Fibroblast of lung (primary cell): ENCODE results near the gene PRKX. TPM values are rescaled to one million over a fixed set of nuclear protein-coding genes. Genes with fewer than 3 reads are reported as not detected.

ENCODE experiments used
- DNase-seq, 2 donors: peaks; one replicate each; pipeline versions ENCODE4 v3.0.0 to v3.0.0-alpha.2; 2010; ENCODE audit warnings: low read depth in 2 of 2
- H2AFZ ChIP-seq: 2 replicates; pipeline ENCODE4 v1.5.1; 2012; ENCODE audit warnings: low read length, control low read depth, inconsistent platforms
- H3K27ac ChIP-seq: 2 replicates; pipeline ENCODE4 v1.5.1; 2011; ENCODE audit warnings: low read length, control low read depth; ENCODE audit not compliant: insufficient read depth
- H3K27me3 ChIP-seq: 2 replicates; pipeline ENCODE4 v1.5.1; 2011; ENCODE audit warnings: mild to moderate bottlenecking, low read length; ENCODE audit not compliant: control insufficient read depth, insufficient read depth
- H3K36me3 ChIP-seq: 2 replicates; pipeline ENCODE4 v1.5.1; 2011; ENCODE audit warnings: low read length; ENCODE audit not compliant: control insufficient read depth, insufficient read depth
- H3K4me1 ChIP-seq: 2 replicates; pipeline ENCODE4 v1.5.1; 2011; ENCODE audit warnings: low read length; ENCODE audit not compliant: control insufficient read depth, insufficient read depth; ENCODE audit errors: extremely low read depth
- H3K4me2 ChIP-seq: 2 replicates; pipeline ENCODE4 v1.5.1; 2011; ENCODE audit warnings: low read length, control low read depth; ENCODE audit not compliant: insufficient read depth; ENCODE audit errors: extremely low read depth
- H3K4me3 ChIP-seq, 4 experiments: fragments of 200-600 bp in 1 of 4; sonication (generic) in 1 of 4; replicated peaks in 1 of 4; 2 replicates each; pipeline ENCODE4 v1.5.1; 2011 to 2016; ENCODE audit warnings: low read length in 4 of 4, low read depth in 3 of 4, mild to moderate bottlenecking in 3 of 4, control low read depth in 2 of 4, inconsistent platforms in 1 of 4, mixed read lengths in 1 of 4; ENCODE audit not compliant: insufficient read depth in 1 of 4; ENCODE audit errors: control extremely low read depth in 1 of 4
- H3K79me2 ChIP-seq: 2 replicates; pipeline ENCODE4 v1.5.1; 2012; ENCODE audit warnings: mild to moderate bottlenecking, low read length, inconsistent platforms; ENCODE audit not compliant: control insufficient read depth, insufficient read depth
- H3K9ac ChIP-seq: 2 replicates; pipeline ENCODE4 v1.5.1; 2011; ENCODE audit warnings: mild to moderate bottlenecking, low read length, control low read depth; ENCODE audit not compliant: insufficient read depth
- H3K9me3 ChIP-seq: 2 replicates; pipeline ENCODE4 v1.5.1; 2012; ENCODE audit warnings: low read depth, low read length; ENCODE audit not compliant: control insufficient read depth, insufficient read depth
- H4K20me1 ChIP-seq: 2 replicates; pipeline ENCODE4 v1.5.1; 2011; ENCODE audit warnings: low read length; ENCODE audit not compliant: control insufficient read depth, insufficient read depth; ENCODE audit errors: extremely low read depth
- CTCF ChIP-seq, 2 donors: IDR thresholded peaks in 1 of 2; conservative IDR thresholded peaks in 1 of 2; 1 replicate in 1 of 2; 2 replicates in 1 of 2; pipeline ENCODE4 v1.5.1; 2011 to 2012; ENCODE audit warnings: low read length in 2 of 2, control low read depth in 1 of 2, inconsistent platforms in 1 of 2, low read depth in 1 of 2, mild to moderate bottlenecking in 1 of 2
- EZH2 ChIP-seq: IDR thresholded peaks from 2 replicates; pipeline ENCODE4 v1.5.1; 2012; ENCODE audit warnings: low read length, control low read depth, mild to moderate bottlenecking; ENCODE audit errors: missing control alignments
- polyA plus RNA-seq, 2 donors: library from polyadenylated mRNA; depleted of rRNA in 1 of 2; stranded (reverse) in 1 of 2; unstranded in 1 of 2; fragments of >200 nt; gene quantifications; 2 replicates each; pipeline ENCODE4 v1.2.1, GENCODE V29; 2011 to 2012; ENCODE audit warnings: missing spikeins in 1 of 2
- total RNA-seq: library from RNA; depleted of rRNA; stranded (reverse); fragments of >200 nt; gene quantifications from 2 replicates; pipeline ENCODE4 v1.2.1, GENCODE V29; 2014

Gene PRKX
- total and polyA plus RNA-seq, 2 donors (not counting 1 experiment from before 2014, with no cell fraction given), result 11.3 to 19.3 TPM

- no peak overlapping the region for H3K4me2 ChIP-seq
Observed at GRCh38 chrX:3598709-3599108, 114.7 kb downstream of the PRKX start.

GRCh38 chrX:3598046-3598605 is 115.3 kb downstream of the PRKX start:
- no peaks in the 10 kb centered on the region for H3K9me3 ChIP-seq
- TF ChIP-seq CTCF (conservative IDR thresholded peaks at IDR 0.05 in 1 of 2, IDR thresholded peaks at IDR 0.05 in 1 of 2; ENCODE audit: low read depth in 1 of 2, low read length in 2 of 2), result no peak
- no peak overlapping the region for H3K4me2 ChIP-seq
- no peaks in the 10 kb centered on the region for H3K36me3 ChIP-seq
- H3K79me2 ChIP-seq, result no peaks in the 10 kb centered on the region
- no peaks in the 10 kb centered on the region for H3K27me3 ChIP-seq
- no peaks in the 10 kb centered on the region for H4K20me1 ChIP-seq
- H3K9ac ChIP-seq, result no peak overlapping the region
- H3K4me3 ChIP-seq, result no peak overlapping the region
- H3K4me1 ChIP-seq, result no peaks in the 10 kb centered on the region
- H3K27ac ChIP-seq, result no peak overlapping the region
- DNase-seq, result no peak
- H2AFZ ChIP-seq, result no peak overlapping the region

More at GRCh38 chrX:3598709-3599108, 114.7 kb downstream of the PRKX start:
- Histone ChIP-seq H3K4me3 (no peak overlapping the region), H3K27me3 (no peaks in the 10 kb centered on the region), H3K79me2 (no peaks in the 10 kb centered on the region), H3K9ac (no peak overlapping the region), H3K4me1 (no peaks in the 10 kb centered on the region), H4K20me1 (no peaks in the 10 kb centered on the region), H3K36me3 (no peaks in the 10 kb centered on the region), H2AFZ (no peak overlapping the region), H3K27ac (no peak overlapping the region), H3K9me3 (no peaks in the 10 kb centered on the region)
- TF ChIP-seq EZH2 (no peak), CTCF (conservative IDR thresholded peaks at IDR 0.05 in 1 of 2, IDR thresholded peaks at IDR 0.05 in 1 of 2; ENCODE audit: low read depth in 1 of 2, low read length in 2 of 2) (no peak)
- no peak for DNase-seq

GRCh38 chrX:3592184-3592583 is 121.3 kb downstream of the PRKX start:
- Histone ChIP-seq H3K9me3 (no peaks in the 10 kb centered on the region), H3K4me3 (no peak overlapping the region), H4K20me1 (no peaks in the 10 kb centered on the region), H3K4me1 (no peaks in the 10 kb centered on the region), H3K9ac (no peak overlapping the region), H3K36me3 (no peaks in the 10 kb centered on the region), H3K79me2 (no peaks in the 10 kb centered on the region), H2AFZ (no peak overlapping the region), H3K27me3 (no peaks in the 10 kb centered on the region), H3K4me2 (no peak overlapping the region), H3K27ac (no peak overlapping the region)
- TF ChIP-seq CTCF (conservative IDR thresholded peaks at IDR 0.05 in 1 of 2, IDR thresholded peaks at IDR 0.05 in 1 of 2; ENCODE audit: low read depth in 1 of 2, low read length in 2 of 2) (no peak), EZH2 (no peak)
- DNase-seq, result no peak
